ENCODE data around the gene ENAM.

DNA sequence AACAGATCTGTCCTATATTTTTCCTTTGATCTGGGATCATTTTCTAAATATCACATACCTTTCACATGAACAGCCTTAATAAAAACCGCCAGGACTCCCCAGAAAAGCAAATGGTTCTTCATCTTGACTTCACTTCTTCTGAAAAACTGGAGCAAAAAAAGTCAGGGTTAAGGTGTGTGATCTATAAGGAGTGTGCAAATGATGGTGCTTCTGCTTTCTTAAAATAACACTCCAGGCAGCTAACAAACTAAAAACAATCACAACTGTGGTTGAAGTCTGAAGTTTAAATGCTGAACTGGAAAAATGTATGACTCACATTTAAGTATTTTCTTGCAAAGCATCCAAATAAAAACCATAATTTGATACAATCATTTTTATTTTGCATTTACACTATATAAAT, 37.8 kb downstream of the ENAM start, which contains the start of gene JCHAIN:
- TF ChIP-seq CTCF (conservative IDR thresholded peaks at IDR 0.05; ENCODE audit: low read length) (no peak), EZH2phosphoT487 (IDR thresholded peaks at IDR 0.05; ENCODE audit: borderline replicate concordance) (no peak)
